ENCODE data around the gene RAPGEF3.

DNA sequence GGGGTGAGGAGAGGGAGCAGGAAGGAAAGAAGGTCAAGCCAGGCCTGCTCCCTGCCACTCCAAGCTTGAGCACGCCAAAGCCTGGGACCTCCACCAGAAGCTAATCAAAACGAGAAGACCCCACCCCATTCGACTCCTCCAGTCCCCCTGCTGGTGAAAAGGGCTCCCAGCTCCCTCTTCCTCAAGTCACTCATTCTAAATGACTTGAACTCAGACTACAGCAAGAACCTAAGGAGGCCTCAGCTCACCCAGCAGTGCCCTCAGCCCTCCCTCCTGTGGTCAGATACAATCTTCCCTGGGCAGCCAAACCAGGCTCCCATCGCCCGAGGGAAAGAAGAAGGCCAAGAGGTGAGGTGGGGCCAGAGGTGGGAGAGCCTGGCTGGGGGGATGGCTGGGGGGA, 43.6 kb upstream of the RAPGEF3 start:
- no peak for TF ChIP-seq MEF2A (IDR thresholded peaks at IDR 0.05; ENCODE audit: control insufficient read depth, low read depth, low read length)
- TF ChIP-seq CTCF (IDR thresholded peaks at IDR 0.05 in 2 of 3, conservative IDR thresholded peaks at IDR 0.05 in 1 of 3; ENCODE audit: insufficient read depth in 2 of 3, low read depth in 1 of 3, low read length in 3 of 3): peak; percentile 29 to 51 (median 31)
- TF ChIP-seq, protein P1, sequence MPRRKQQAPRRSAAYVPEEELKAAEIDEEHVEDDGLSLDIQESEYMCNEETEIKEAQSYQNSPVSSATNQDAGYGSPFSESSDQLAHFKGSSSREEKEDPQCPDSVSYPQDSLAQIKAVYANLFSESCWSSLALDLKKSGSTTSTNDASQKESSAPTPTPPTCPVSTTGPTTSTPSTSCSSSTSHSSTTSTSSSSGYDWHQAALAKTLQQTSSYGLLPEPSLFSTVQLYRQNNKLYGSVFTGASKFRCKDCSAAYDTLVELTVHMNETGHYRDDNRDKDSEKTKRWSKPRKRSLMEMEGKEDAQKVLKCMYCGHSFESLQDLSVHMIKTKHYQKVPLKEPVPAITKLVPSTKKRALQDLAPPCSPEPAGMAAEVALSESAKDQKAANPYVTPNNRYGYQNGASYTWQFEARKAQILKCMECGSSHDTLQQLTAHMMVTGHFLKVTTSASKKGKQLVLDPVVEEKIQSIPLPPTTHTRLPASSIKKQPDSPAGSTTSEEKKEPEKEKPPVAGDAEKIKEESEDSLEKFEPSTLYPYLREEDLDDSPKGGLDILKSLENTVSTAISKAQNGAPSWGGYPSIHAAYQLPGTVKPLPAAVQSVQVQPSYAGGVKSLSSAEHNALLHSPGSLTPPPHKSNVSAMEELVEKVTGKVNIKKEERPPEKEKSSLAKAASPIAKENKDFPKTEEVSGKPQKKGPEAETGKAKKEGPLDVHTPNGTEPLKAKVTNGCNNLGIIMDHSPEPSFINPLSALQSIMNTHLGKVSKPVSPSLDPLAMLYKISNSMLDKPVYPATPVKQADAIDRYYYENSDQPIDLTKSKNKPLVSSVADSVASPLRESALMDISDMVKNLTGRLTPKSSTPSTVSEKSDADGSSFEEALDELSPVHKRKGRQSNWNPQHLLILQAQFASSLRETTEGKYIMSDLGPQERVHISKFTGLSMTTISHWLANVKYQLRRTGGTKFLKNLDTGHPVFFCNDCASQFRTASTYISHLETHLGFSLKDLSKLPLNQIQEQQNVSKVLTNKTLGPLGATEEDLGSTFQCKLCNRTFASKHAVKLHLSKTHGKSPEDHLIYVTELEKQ (CRISPR knock-in tag; IDR thresholded peaks at IDR 0.05): no peak
- TF ChIP-seq ZNF609 (CRISPR knock-in tag; IDR thresholded peaks at IDR 0.05; ENCODE audit: borderline replicate concordance): no peak
- no peak for TF ChIP-seq SMC3 (conservative IDR thresholded peaks at IDR 0.05; ENCODE audit: insufficient read depth, low read depth, low read length)
- TF ChIP-seq ETV6 (IDR thresholded peaks at IDR 0.05; ENCODE audit: borderline replicate concordance in 1 of 2, low read depth in 2 of 2, low read length in 1 of 2): no peak
- TF ChIP-seq ETV6 (CRISPR knock-in tag; IDR thresholded peaks at IDR 0.05; ENCODE audit: borderline replicate concordance): no peak
